ENCODE measurements around the gene TEX44.

DNA sequence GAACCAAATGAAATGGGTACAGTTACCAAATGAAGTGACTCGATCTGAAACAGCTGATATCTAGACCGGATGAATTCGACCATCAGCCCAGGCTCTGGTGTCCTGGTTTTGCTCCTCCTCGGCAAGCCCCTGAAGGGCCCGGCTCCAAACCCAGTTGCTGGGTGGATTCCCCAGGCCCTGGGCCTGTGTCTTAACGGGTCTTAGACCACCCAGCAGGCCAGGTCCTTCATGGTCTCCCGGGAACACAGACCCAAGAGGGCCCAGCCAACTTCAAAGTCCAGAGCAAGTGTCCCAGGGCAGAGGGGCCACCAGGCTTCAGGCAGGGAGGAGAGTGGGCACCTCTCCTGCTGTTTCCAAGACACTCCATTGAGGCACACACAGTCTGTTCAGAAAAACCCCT, 35.7 kb upstream of the TEX44 start:
- TF ChIP-seq, protein P1, sequence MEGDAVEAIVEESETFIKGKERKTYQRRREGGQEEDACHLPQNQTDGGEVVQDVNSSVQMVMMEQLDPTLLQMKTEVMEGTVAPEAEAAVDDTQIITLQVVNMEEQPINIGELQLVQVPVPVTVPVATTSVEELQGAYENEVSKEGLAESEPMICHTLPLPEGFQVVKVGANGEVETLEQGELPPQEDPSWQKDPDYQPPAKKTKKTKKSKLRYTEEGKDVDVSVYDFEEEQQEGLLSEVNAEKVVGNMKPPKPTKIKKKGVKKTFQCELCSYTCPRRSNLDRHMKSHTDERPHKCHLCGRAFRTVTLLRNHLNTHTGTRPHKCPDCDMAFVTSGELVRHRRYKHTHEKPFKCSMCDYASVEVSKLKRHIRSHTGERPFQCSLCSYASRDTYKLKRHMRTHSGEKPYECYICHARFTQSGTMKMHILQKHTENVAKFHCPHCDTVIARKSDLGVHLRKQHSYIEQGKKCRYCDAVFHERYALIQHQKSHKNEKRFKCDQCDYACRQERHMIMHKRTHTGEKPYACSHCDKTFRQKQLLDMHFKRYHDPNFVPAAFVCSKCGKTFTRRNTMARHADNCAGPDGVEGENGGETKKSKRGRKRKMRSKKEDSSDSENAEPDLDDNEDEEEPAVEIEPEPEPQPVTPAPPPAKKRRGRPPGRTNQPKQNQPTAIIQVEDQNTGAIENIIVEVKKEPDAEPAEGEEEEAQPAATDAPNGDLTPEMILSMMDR (IDR thresholded peaks at IDR 0.05): no peak
- TF ChIP-seq POLR2AphosphoS5 (IDR thresholded peaks at IDR 0.05; ENCODE audit: low read depth, low read length): no peak
- TF ChIP-seq, protein P2, sequence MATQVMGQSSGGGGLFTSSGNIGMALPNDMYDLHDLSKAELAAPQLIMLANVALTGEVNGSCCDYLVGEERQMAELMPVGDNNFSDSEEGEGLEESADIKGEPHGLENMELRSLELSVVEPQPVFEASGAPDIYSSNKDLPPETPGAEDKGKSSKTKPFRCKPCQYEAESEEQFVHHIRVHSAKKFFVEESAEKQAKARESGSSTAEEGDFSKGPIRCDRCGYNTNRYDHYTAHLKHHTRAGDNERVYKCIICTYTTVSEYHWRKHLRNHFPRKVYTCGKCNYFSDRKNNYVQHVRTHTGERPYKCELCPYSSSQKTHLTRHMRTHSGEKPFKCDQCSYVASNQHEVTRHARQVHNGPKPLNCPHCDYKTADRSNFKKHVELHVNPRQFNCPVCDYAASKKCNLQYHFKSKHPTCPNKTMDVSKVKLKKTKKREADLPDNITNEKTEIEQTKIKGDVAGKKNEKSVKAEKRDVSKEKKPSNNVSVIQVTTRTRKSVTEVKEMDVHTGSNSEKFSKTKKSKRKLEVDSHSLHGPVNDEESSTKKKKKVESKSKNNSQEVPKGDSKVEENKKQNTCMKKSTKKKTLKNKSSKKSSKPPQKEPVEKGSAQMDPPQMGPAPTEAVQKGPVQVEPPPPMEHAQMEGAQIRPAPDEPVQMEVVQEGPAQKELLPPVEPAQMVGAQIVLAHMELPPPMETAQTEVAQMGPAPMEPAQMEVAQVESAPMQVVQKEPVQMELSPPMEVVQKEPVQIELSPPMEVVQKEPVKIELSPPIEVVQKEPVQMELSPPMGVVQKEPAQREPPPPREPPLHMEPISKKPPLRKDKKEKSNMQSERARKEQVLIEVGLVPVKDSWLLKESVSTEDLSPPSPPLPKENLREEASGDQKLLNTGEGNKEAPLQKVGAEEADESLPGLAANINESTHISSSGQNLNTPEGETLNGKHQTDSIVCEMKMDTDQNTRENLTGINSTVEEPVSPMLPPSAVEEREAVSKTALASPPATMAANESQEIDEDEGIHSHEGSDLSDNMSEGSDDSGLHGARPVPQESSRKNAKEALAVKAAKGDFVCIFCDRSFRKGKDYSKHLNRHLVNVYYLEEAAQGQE (IDR thresholded peaks at IDR 0.05; ENCODE audit: insufficient read depth in 1 of 2, low read depth in 2 of 2, low read length in 1 of 2): no peak
